GM18909 (cell line): ENCODE data around the gene ZBTB40.

Source experiments
- ATAC-seq: cut with Tn5 transposase; IDR thresholded peaks from one replicate; pipeline ENCODE4 v1.9.1; 2021; ENCODE audit warnings: mild to moderate bottlenecking; ENCODE audit not compliant: unreplicated experiment, poor library complexity

Gene ZBTB40

DNA sequence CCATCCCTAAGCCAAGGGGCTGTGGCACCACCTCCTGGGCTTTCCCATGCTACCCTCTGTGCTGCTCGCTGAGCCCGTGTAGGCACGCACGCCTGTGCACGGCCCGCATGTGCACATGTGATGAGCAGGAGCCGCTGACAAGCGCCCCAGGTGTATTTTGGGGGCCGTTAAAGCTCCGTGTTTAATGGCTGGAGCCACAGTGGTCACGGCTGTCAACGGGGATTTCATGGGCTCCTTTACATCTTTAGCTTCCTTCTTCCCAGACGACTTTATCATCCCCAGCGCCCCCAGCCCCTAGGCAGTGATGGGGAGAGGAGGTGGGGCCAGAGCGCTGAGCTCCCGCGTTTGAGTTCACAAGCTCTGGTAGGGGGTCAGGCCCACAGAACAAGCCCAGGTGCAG is 99.9 kb downstream of the ZBTB40 start:
- ATAC-seq = no peak

DNA sequence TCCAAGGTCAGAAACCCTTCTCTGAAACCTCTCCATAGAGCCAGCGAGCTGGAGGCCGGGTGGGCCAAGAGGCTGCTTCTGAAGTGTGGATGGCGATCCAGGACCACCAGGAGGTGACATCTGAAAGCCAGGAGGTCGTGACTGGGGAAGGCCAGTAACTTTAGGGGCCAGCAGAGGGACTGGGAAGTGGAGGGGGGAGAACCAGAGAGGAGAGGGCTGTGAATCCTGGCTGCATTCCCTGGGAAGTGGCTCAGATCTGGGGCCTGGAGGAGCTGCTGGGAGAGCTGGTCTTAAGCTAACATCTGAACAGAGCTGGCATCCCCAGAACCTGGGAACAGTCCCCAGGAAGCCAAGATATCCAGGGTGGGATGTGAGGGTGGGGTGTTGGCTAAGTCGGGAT is 100.4 kb downstream of the ZBTB40 start:
- no peak for ATAC-seq

DNA sequence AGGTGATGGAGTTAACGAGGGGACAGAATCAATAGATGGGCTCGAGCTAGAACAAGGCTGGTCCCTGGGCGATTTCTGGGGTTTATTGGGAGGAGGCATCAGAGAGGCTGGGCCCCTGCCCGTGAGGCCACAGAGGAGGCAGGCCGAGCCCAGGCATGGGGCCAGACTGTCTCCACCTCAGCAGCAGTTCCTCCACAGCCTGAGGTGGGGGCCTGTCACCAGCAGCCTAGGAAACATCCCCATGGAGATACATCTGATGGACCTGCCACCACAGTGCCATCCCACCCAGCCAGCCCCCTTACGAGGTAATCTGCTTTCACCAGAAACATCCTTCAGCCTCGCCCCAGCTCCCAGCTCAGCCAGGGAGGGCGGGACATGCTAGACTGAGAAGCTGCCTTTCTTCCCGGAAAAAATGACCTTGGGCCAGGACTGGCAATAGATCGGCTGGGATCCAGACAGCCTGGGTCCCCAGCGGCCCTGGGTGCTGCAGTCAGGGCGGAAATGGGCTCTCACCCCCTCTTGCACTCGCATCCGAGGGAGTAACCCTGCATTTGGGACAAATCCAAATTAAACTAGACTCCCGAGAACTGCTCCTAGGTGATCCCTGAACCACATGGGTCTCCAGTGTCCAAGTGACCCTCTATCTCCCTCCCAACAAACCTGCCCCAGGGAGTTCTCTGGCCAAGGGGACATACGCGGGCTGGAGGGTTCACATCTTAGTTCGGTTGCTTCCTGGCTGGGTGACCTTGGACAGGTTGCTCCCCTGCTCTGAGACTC is 101.6 kb downstream of the ZBTB40 start:
- ATAC-seq = no peak

DNA sequence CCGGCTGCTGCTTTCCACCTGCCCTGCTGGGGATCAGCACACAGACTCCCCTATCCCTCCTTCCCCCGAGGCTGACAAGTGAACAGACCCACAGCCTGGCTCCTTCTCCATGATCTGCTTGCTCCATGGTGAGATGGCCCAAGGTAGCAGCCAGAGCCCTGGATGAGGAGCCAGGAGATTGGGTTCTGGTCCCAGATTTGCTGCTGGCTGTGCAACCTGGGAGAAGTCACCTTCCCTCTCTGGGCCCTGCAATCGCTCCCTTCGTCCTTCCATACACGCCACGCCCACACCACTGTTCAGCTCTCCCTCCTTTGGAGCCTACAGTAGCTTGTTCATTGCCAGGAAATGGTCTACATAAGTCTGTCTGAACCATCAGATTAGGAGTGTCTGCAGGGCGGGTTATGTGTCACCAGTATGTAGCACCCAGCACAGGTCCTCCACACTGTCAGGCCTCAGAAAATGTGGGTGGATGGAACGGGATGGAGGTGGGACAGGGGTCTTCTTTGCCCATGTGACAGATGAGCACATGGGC is 102.4 kb downstream of the ZBTB40 start:
- ATAC-seq = no peak

DNA sequence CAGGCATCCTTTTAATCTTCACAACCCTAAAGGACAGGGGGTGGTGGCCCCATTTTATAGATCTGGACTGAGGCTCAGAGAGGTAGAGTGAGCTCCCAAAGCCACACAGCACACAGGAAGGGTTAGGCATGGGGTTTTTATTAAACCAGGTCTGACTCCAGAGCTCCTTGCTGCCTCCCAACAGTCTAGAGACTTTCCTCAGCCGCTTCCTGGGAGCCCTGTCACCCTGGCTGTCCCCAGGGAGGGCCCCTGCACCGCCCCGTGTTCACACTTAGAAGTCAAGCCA is 103.7 kb downstream of the ZBTB40 start:
- ATAC-seq = no peak

DNA sequence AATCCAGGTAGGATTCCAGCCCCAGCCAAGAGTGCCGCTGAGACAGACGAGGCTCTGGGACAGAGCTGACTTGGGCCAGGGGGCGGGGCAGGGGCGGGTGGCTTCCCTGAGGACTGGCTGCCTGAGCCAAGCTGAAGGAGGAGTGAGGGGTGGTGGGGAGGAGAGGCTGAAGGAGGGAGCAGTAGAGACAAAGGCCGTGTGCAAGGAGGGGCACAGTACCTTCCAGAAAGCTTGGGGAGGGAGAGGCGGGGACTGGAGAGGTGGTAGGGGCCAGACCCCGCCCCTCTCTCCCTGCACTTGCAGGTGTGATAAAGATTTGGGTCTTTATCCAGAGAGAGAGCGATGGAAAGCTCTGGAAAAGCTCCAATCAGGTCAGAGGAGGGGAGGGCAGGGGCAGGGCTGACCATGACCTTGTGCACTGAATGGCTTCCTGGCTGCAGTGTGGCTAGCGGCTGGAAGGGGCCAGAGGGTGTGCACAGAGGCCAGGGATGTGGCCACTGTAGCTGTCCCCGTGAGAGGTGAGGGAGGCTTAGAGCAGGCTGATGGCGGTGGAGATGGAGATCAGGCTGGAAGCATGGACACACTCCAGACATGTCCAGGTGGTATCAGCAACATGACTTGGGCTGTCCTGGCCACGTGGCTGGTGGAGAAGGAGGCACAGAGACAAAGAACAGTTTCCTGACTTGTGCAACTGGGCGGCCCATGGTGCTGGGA is 104.9 kb downstream of the ZBTB40 start:
- ATAC-seq = no peak

DNA sequence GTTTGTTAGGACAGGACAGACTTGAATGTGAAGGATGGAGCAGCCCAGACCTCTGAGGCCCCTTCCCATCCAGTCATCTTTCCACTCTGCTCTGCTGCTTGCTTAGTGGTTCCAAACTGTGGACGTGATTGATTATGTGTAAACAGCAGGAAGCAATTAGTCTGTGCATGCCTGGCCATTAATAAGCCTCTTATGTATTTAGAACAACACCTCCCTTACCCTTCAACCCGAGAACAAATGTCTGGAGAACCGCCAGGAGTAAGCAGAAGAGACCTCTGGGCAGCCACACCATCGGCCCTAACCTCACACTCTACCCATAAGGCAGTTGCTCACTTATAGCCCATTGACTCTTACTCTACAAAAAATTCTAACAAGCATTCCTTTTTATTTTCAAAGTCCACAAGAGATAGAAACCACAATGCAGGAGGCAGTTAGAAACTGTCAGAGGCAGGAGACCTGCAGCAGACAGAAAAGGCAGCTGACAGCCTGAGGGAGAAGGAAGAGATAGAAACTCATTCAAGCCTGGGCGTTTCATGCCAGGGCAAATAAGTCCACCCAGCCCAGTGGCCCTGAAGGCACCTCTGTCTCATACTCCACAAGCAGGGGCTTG is 105.8 kb downstream of the ZBTB40 start:
- ATAC-seq = no peak

DNA sequence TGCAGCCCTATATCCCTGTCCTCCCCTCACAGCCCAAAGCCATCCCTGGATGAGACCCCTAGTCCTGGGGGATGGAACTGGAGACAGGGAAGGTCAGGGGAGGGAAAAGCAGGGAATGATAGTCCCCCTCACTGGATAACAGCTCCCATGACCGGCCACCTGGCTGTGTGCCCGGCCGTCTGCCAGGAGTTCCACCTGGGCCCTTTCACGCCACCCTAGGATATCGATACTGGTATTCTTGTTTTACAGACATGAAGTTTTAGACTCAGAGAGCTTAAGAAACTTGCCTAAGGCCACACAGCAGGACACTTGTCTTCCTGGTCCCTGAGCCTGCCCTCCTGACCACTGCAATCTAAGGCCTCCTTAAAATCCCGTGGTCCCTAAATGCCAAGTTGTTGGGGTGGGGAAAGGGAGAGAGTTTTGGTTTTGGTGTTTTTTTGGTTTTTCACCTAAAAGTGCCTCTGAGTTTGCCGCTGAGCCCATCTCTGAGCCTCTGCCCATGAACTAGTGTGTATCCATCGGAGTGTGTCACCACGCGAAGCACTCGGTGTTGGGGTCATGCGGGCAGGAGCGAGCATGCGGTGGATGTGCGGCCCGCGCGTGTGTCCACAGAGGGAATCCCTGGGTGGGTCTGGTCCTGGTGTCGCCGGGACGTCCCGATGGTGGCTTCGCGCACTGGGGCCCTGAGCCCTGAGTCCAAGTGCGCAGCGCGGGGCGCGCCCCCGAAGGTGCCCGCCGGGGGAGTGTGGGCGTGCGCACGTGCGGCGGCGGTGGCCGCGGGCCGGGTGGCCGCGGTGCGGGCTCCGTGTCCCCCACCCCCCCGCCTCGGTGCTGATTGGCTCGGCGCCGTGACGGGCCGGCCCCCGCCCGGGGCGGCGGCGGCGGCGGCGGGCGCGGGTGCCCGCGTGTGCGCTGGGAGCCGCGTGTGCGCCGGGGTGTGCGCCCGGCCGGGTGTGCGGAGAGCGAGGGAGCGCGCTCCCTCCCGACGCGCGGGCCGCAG is 111.2 kb downstream of the ZBTB40 start, which contains the start of gene EPHA8:
Gene EPHA8, plus strand, starts transcription at position 906 of the 1,000 bp plus-strand sequence. CDS start 147 bp downstream, outside the sequence.
- ATAC-seq = no peak

DNA sequence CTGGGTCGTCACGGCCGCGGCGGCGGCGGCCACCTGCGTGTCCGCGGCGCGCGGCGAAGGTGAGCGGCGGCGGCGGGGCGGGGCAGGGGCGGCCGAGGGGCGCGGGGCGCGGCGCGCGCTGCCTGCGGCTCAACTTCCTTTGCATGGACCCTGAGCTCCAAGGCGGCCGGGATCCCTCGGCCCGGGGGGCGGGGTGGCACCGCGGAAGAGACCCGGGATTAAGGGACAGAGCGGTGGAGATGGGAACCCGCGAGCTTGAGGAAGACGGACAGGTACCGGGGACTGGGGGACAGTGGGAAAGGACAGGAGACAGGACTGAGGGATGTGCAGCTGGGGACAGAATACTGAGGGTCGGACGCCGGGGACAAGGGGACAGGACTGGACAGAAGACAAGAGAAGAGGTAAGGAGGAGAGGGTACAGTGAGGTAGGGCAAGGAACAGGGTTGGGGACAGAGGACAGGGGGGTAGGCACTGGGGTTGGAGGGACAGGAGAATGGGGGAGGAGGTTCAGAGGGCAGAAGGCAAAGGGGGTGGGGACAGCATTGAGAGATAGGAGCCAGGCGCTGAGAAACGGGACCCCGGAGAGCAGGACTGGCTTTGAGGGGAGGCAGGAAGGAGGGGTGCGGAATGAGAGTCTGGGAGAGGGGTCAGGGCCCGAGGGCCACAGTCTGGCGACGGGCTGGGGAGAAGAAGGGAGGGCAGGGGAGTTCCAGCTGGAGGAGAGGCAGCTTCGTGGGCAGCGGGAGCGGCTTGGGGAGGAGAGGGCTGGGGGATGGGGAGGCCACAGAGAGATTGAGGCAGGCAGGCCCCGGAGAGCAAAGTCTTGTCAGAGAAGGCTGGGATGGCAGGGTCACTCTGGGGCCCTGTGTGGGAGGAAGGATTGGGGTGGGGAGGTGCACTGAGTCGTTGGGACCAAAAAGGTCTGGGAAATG is 112.3 kb downstream of the ZBTB40 start:
- no peak for ATAC-seq

DNA sequence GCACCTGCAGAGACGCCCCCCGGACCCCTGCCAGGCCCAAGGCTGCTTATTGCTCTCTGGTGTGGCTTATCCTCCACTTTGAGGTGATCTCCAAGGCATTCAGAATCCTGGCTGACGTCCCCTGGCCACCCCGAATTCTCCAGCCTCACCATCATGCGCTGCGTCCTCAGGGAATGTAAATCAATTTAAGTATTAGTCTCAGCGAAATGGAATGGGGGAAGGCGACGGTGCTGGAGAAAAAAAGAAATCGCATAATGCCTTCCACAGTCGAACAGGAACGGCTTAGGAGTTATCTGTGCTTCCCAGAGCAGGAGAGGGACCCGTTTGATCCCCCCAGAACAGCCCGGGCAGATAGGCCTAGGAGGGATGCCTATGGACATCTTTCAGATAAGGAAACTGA is 114.5 kb downstream of the ZBTB40 start:
- ATAC-seq = no peak

DNA sequence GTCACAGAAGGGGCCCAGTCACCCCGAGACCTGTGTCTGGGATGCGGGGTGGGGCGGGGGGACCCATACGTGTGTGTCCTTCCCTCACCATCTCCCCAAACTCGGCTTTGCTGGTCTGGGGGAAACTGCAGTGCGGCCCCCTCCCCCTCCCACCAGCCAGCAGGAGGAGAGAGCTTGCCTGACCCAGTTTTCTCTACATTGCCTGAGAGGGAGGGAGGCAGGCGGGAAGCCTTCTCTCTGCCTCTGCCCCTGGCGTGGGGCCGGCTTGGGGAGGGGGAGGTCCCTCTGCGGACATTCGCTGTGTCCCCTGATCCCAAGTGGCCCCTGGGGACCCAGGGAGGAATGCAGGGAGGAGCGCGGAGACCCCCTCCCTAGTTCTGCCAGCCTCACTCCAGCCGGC is 115.5 kb downstream of the ZBTB40 start:
- no peak for ATAC-seq

DNA sequence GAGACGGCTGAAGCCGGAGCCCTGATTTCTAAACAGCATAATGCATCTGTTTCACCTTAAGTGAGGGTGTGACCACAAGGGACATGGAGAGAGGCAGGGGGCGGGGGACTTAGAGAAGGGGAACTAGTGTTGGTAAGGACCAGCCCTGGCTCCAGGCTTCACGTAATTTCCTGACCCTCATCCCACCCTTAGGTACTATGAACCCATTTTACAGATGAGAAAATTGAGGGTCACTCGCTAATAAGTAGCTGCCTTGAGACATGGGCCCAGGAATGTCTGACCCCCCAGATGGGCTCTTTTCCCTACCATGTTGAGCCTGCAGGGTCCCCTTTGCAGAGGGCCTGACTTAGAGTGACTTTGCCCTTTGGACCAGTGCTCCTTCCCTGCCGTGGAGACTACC is 116.3 kb downstream of the ZBTB40 start:
- no peak for ATAC-seq

DNA sequence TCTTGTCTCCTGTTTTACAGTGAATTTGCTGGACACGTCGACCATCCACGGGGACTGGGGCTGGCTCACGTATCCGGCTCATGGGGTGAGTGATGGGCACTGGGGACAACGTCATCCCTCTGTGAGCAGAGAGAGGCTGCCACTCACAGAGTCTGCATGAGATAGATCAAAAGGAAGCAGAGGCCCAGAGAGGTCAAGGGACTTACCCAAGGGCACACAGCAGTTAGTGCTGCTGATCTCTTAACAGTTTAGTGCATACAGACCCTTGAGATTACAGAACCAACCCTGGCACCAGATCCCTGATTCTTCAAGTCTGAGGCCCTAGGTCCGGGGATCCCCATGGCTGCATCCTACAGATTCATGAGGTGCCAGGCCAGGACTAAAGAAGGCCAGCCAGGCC is 117.6 kb downstream of the ZBTB40 start:
- no peak for ATAC-seq

DNA sequence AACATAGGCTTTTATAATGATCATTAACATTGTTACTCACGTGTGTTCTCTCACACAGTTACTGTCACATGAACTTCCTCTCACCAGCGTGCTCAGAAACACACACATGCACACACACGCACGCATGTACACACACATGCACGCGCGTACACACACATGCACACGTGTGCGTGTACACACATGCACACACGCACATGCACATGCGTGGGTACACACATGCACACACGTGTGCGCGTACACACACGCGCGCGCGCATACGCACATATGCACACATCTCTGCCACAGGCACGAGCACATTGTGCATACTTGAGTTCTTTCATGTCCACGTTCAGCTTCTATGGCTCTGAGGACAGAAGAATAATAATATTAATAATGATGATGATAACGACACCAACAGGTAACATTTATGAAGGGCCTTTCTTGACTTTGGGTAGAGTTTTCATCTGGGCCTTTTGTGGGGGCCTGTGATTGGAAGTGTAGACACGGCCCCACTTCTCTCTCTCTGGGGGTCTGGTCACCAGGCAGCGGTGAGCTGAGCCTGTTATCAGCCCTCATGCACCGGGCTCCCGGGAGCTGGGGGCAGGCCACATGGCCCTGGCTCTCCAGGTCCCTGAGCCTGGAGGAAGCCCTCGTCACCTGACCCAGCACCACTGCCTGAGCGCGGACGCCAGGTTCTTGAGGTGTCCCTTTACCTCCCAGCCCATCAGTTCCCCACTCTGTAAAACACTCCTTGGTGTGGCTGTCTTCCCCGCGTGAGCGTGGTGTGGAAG is 118.7 kb downstream of the ZBTB40 start:
- no peak for ATAC-seq

DNA sequence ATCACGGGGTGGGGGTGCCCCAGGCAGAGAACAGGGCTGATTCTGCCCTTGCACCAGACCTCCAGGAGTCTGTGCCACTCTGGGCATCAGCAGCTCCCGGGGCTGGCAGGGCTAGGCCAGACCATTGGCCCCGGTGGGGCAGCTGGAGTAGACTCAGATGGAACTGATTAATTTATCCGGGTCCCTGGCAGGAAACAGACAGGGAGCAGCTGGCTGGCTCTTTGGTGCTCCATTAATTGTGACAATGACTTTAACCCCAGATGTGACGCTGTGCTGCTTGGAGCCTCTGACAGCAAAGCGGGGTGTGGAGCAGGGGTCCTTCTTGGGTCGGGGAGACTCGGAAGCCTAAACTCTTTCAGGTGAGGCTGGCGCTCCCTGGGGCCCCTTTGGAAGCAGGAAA is 121.2 kb downstream of the ZBTB40 start:
- no peak for ATAC-seq

DNA sequence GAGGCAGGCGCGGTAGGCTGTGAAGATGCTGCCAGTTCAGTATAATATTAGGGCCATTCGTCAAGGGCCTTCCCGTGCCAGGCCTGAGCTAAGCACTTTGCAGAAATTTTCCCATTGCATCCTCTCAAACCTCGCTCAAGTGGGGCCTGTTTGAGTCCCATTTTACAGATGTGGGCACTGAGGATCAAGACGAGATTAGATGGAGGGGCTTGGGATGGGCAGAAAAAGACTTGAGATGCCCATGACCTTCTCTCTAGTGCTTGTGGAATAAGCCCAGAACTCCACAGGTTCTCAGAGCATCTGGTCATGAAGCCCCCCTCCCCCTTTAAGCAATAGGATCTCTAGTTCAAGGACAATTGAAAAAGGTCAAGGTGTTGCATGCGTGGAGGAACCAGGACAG is 121.6 kb downstream of the ZBTB40 start:
- no peak for ATAC-seq

DNA sequence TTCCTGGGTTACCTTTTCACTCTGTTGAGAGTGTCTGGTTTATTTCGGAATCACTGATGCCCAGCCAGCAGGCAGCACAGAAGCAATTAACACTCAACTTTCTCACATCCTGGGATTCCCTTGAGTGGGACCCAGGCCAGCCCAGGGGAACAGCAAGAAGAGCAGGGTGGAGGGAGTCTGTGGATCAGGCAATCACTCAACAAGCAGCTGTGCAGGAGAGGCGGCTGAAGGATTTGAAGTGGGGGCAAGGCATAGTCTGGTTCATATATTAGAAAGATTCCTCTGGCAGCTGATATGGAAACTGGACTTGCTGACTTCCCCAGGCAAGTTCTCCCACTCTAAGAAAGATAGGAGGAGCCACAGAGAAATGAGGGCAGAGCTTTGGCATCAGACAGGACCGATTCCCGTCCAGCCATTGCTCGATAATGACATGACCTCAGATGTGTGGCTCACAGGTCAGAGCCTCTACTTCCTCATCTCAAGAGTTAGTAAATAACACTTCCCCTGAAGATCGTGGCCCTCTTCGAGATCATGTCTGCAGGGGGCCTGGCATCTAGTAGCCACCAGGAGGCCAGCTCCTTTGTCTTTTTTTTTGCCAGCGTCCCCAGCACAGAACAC is 124.0 kb downstream of the ZBTB40 start:
- ATAC-seq = no peak

DNA sequence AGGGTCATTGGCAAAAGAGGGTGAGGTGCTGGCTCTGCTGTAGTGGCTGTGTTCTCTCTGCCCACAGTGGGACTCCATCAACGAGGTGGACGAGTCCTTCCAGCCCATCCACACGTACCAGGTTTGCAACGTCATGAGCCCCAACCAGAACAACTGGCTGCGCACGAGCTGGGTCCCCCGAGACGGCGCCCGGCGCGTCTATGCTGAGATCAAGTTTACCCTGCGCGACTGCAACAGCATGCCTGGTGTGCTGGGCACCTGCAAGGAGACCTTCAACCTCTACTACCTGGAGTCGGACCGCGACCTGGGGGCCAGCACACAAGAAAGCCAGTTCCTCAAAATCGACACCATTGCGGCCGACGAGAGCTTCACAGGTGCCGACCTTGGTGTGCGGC is 124.5 kb downstream of the ZBTB40 start:
- ATAC-seq = no peak
